Activated CD4-positive, CD25-positive, alpha-beta regulatory T cell (primary cell): Measurements from ENCODE around the gene ARMC3.
"Not testable (repeated sequence)": the region's sequence is repeated elsewhere in the genome, so short reads cannot be mapped to it uniquely, and the experiment has no call there.

Experiments
- DNase-seq, 4 experiments: peaks; one replicate each; lab custom pipeline; 2025; lab: John Stamatoyannopoulos, UW

ARMC3 gene

DNA sequence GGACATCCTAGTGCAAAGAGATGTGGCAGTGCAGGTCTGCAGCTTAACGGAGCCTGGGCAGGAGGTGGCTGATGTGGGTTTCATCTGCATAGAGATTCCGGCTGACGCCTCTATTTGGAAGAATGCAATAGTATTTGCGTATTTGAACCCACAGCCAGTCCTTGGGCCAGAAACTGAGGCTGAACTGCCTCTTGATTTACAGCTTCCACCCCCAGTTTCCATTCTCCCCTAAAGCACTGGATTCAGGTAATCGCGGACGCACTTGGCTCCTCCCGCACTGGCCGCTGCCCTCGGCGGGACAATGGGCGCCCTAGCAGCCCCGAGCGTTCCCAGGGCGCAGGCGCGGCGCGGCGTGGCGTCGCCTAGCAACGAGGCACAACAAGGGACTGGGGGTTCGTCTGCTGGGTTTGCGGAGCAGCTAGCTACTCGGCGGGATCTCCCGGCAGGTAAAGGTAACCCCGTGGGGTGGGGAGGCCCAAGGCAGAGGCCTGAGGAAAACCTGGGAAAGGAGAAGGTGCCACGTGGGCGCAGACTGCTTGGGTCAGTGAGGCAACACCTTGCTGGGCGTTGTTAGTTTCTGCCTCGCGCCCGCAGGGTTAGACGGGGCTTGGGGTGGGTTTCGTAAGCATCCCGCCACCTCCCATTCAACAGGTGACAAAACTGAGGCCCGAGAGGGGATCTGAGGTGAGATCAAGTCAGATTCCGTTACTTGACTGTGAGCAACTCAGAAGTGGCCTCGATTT is at the start of gene ARMC3:
Gene ARMC3 (plus strand): TSS at position 393 of the 743 bp plus-strand sequence. CDS start 3,944 bp downstream, outside the sequence.
- DNase-seq, result peak in 3 of 4 experiments; percentile 11 to 22 (median 13)

DNA sequence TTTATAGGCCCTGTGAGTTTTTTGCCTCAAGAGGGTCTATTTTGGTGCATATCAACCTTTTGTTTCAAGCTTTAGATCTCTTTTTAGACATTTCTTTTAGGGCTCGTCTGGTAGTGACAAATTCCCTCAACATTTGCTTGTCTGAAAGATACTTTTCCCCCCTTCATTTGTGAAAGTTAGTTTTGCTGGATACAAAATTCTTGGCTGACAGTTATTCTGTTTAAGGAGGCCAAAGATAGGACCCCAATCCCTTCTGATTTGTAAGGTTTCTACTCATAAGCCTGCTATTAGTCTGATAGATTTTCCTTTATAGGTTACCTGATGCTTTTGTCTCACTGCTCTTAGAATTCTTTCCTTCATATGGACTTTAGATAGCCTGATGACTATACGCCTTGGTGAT is 36.1 kb upstream of the ARMC3 start:
- no peak for DNase-seq

- DNase-seq, result no peak
Measured at GRCh38 chr10:22893781-22894180, 34.1 kb upstream of the ARMC3 start.

- no peak for DNase-seq
Measured at GRCh38 chr10:22894714-22895113, 33.1 kb upstream of the ARMC3 start.

DNA sequence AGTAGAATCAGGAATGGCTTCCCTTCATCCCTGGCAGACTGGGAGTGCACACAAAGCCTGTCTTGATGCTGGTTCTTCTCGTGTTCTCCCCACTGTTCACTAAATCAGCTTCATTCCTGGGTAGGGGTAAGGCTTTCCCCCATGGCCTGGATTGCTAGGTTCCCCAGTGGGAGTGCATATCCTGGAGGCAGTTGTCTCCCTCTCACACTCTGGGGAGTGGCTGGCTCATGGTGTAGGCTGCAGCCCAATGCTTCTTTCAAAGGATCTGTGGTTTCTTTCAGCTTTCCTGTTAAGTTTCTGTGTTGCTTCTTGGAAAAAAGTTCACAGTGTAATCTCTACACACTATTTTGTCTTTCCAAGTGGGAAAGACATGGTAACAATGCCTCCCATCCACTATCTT is 32.6 kb upstream of the ARMC3 start:
- no peak for DNase-seq

- DNase-seq, result no peak
Measured at GRCh38 chr10:22897371-22897770, 30.5 kb upstream of the ARMC3 start.

GRCh38 chr10:22899307-22899706 is 28.5 kb upstream of the ARMC3 start:
- no peak for DNase-seq

GRCh38 chr10:22899775-22900174 is 28.1 kb upstream of the ARMC3 start:
- DNase-seq, result no peak

DNA sequence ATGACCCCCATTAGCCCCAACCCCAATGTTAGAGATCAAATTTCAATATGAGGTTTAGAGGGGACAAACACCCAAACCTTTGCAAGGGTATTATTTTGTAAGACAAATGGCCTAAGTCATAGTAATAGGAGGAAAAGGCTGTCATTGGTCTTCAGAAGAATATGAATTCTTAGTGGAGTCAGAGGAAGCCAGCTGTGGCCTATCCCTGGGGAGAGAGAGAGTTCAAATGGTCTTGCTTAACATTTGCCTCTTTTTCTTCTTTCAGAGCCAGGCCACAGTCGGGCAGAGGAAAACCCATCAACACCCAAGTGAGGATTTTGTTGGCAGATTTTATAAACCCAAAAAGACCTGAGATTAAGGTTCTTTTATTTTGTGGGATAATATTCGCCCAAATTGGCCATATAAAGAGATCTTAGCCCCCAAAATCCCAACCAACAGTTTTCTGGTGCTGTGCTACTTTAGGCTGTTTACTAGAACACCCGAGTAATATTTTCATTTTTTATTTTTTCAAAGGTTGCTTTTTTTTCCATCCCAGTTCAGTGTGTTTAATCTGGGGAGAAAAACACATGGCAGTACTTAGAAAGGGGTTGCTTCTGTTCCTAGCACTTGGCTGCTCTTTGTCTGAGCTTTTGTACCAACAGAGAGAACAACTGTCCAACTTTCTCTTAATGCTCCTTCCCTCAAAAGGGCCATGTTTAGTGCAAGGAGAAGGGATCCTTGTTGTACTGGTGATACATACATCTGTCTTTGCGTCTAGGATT is 26.8 kb upstream of the ARMC3 start:
- no peak for DNase-seq

GRCh38 chr10:22902147-22902546 is 25.7 kb upstream of the ARMC3 start:
- not testable (repeated sequence) for DNase-seq

GRCh38 chr10:22903694-22904093 is 24.2 kb upstream of the ARMC3 start:
- no peak for DNase-seq

DNA sequence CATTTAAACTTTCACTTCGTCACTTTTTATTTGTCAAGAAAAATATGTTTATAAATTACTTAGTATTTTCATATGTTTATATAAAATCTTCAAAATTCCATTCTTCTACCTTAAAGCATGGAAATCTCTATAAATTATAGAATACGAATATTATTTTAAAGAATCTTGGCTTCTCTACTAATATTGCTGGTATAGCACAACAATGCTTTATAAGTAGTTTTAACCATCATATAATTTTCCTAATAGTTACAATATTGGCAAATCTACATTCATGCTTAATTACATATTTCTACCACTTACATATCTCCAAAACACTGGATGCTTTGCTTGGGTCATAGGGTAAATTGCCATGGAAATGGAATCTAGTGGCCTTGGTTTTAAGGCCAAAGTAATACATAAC is 21.1 kb upstream of the ARMC3 start:
- DNase-seq, result no peak

DNA sequence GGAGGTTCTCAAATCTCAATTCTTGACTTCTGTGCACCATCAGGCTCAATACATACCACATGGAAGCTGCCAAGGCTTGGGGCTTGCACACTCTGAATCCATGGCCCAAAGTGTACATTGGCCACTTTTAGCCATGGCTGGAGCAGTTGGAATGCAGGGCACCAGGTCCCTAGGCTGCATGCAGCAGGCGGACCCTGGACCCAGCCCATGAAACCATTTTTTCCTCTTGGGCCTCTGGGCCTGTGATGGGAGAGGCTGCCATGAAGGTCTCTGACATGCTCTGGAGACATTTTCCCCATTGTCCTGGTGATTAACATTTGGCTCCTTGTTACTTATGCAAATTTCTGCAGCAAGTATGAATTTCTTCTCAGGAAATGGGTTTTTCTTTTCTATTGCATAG is 19.0 kb upstream of the ARMC3 start:
- DNase-seq, result no peak

GRCh38 chr10:22909673-22910072 is 18.2 kb upstream of the ARMC3 start:
- DNase-seq, result not testable (repeated sequence)

- DNase-seq, result no peak
Measured at GRCh38 chr10:22911067-22911466, 16.8 kb upstream of the ARMC3 start.

- DNase-seq, result no peak
Measured at GRCh38 chr10:22911889-22912762, 15.7 kb upstream of the ARMC3 start.

- DNase-seq, result no peak
Measured at GRCh38 chr10:22912763-22913384, 15.0 kb upstream of the ARMC3 start.

GRCh38 chr10:22913474-22914092 is 14.3 kb upstream of the ARMC3 start:
- no peak for DNase-seq

DNA sequence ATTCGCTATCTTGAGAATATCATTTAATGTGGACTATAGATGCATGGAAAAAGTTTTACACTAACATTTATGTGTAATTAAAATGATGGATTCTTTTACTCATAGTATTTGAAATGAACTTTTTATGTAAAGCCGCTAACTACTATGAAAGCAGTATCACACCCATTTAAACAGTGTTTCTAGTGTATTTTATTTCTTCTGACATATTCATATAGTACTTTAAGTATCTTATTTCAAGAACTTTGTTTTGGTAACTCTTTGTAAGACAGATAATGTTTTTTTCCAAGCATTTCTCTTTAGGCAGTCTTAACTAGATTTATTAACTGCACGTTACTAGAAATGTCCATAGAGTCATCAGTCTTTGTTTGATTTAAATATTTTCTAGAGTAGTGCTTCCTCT is 12.5 kb upstream of the ARMC3 start:
- no peak for DNase-seq

GRCh38 chr10:22925088-22925487 is 2.8 kb upstream of the ARMC3 start:
- no peak for DNase-seq

- no peak for DNase-seq
Measured at GRCh38 chr10:22927166-22927565, 687 bp upstream of the ARMC3 start.
